MV-4-11 (cell line): ENCODE measurements around the gene CLDND2.
"Not testable (repeated sequence)": the region's sequence is repeated elsewhere in the genome, so short reads cannot be mapped to it uniquely, and the experiment has no call there.

Experiments
- DNase-seq: peaks from one replicate; lab custom pipeline; 2025; lab: John Stamatoyannopoulos, UW

The CLDND2 gene, protein sequence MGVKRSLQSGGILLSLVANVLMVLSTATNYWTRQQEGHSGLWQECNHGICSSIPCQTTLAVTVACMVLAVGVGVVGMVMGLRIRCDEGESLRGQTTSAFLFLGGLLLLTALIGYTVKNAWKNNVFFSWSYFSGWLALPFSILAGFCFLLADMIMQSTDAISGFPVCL

DNA sequence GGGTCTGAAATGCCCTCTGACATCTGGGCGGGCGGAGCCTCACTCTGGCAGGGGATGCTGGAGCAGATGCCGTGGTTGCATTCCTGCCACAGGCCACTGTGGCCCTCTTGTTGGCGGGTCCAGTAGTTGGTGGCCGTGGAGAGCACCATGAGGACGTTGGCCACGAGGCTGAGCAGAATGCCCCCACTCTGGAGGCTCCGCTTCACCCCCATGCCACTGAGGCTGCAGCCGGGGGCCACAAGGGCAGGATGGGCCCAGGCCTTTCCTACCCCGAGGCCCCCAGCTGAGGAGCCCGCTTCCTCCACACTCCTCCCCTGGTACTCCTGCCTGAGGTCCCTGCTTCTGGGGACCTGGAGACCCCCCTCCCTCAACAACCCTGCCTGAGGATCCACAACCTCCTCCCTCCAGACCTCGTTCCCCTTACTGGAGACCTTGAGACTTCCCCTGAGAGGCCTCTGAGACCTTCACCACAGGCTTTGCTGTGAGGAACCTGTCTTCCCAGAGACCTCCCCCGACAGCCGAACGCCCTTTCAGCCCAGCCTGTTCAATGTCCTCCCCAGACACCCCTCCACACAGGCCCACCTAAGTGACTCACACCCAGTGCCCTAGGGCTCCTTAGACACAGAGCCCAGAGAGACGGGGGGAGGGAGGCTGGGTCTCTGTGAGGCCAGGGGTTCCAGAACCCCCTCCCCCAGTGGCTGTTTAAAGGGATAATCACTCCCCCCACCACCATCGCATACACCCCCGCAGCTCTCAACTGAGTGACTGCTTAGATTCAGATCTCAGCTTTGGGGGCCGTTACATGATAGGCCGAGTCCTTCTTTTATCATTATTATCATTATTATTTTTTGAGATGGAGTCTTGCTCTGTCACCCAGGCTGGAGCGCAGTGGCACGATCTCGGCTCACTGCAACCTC, at the start of gene CLDND2:
TSS of gene CLDND2 (minus strand) at position 638 of the 917 bp plus-strand sequence. CDS start at position 212, 426 bp downstream.
- DNase-seq, result peak; percentile 27

DNA sequence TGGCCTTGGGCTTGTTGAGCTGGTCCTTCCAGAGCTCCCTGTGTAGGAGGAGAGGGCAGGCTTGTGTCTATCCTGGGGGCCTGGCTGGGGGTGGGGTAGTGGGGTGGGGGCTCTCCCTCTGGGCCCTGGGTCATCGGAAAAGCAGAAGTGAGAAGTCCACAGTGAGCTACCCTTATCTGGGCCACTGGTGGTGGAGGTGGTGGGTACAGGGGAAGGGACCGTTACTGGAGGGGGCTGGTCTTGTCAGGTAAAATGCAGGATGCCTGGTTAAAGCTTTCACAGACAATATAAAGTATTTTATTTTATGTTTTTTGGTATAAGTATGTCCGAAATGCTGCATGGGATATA, 49.0 kb upstream of the CLDND2 start:
- no peak for DNase-seq

DNA sequence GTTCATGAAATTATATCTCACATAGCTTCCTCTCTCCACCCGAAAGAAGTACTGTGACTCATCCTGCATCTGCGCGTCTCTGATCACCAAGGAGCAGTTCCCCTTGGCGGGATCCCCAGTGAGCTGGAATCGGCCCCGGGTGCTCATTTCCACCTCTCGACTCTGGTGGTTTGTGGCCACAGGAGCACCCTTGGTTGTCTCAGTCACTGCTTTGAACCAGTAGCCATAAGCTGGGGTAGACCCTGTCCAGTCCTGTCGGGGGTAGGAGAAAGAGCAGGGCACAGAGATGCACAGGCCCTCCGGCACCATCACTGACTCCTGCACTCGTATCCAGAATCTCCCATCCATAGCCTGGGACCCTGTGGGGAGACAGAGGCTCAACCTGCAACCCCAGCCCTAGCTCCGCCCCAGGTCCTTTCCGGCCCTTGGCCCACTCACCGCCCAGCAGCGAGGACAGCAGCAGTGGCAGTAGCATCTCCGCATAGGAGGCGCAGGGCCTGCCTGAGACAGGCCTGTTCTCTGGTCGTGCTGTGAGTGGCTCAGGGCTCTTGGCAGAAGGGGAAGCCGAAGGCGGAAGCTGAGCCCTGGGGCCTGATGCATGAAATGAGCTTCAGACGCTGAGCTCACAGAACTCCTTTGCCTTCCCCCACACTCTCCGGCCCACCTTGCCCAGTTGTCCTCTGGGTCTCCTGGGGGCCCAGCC, 48.5 kb upstream of the CLDND2 start, which contains the start of gene SIGLEC10:
TSS of gene SIGLEC10 (minus strand) at position 536 of the 703 bp plus-strand sequence. CDS start at position 475, 61 bp downstream.
- peak; percentile 94 for DNase-seq

DNA sequence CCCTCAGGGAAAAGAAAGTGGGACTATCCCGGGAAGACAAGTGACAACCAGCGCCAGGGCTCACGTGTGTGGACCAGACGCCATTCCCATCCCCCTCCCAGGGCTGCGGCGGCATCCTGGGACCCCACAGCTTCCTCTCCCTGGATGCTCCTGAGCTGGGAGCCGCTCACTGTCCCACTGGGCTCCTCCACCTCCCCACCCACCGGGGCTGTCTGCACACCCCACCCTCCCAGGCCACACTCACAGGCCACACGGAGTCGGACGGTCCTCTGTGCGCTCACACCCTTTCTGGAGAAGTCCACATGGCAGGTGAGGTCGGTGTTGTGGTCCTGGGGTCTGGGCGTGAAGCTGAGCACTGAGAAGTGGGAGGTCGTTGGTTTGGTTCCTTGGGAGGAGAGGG, 47.6 kb upstream of the CLDND2 start:
- not testable (repeated sequence) for DNase-seq

DNA sequence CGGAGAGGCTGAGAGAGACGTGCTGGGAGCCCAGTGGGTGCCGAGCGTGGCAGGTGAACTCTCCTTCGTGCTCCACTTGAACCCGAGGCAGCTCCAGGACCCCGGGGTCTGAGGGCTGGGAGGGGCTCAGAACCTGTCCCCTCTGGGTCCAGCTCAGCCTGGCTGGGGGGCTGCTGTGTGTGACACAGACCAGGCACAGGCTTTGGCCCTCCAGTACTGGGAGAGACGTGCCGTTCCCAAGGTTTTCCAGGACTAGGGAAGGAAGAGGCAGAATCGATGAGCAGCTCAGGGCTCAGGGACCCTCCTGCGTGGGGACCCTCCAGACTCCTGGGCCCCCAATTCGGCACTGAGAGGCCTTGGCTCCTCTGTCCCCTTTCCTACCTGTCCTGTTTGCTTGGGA, 46.4 kb upstream of the CLDND2 start:
- DNase-seq, result no peak

DNA sequence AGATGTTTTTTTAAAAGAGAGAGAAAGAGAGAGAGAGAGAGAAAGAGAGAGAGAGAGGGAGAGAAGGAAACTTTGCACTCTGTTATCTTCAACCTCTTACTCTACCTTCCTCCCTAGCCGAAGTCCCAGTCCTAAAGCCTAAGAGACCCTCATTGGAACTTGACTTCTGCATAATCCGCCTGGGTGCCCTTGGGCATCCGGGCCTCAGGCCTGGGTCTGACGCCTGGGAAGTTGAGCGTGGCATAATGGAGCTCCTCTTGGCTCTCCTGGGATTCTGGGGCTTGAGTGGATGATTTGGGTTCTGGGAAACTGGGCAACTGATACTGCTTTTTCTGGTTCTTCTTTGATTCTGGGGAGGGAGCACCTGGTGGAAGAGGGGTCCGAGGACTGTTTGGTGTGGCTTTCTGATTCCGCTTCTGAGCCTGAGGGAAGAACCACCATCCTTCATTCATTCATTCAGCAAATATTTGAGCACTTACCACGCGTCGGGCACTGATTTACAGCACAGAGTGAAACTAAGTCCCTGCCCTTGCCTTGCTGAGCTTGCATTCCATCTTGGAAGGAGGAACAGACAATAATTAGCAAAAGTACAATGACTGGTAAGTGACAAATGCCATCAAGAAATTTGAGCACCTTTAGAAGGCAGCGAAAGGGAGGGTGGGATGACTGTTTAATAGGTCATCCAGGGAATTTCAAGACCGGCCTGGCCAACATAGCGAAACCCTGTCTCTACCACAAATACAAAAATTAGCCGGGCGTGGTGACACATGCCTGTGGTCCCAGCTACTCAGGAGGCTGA, 42.3 kb upstream of the CLDND2 start:
- no peak for DNase-seq

DNA sequence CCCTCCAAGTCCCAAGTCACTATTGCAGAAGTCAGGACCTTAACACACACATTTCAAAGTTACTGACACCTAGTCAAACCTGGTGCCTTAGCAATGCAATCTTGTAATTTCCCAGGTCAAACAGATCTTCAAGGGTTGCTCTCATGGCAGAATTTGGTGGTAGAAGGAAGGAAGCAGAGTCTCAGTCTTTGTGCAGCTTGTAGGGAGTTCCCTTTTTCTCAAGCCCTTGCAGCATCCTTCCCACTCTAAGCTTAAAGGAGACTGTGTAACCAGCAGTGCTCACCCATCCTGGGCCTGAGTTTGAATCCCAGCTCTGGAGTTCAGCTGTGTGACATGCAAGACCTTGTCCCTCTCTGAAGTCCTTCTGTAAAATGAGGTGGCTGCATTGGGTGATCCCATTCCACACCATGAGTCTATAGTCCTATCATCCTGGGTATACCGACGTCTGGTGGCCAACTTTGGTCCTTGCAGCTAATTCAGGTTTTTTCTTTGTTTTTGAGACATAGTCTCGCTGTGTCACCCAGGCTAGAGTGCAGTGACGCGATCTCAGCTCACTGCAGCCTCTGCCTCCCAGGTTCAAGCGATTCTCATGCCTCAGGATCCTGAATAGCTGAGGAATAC, 38.8 kb upstream of the CLDND2 start:
- peak; percentile 91 for DNase-seq

DNA sequence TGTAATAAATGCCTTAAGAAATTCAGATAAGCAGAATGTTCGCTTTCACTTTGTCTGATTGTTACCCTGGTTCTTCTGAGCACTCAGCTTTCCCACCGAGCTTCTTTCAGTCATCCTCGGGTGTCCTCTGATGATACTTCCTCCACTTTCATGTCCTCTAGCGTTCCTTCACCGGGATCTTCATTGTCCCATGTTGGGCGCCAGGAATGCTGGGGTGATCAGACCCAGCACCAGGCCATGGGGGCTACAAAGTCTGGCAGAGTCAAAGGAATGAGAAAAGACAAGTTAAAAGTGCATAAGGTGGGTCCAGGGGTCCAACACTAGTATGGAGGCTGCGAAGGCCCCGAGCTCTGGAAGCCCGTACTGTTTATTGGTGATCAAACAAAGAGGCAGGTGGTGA, 33.3 kb upstream of the CLDND2 start:
- DNase-seq, result no peak

DNA sequence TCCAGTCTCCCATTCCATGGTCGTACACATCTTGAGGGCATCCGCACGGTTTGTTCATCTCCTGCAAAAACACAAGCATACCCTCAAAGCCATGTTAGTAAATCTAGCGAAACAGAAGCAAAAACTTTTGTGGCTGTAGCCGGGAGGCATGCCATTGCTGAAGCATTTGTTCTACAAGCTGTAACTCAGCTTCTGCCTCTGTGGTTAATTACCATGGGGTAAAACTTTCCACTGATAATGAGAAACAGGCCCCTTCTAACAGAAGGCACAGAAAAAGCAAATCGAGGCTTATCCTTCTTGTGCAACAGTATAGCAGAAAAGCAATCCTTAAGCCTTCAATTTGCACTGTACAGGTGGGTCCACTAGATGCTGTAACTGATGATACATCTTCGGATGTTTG, 31.1 kb upstream of the CLDND2 start:
- not testable (repeated sequence) for DNase-seq

DNA sequence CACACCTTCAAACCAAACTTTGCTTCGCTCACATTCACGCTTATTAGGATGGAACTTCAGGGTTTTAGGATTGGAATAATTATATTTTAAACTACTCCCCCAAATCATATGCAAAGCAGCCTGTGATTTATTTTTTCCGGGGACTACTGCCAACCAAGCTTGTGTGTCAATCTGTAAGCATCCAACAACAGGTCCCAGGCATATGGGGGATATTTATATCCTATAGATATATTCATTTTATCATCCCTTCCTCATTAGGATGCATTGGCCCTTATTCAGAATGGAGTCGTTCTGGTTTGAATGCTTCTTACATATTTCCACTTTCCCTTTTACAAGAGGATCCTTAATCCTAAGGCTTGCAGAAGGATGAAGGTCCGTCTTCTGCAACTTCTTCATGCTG, 30.4 kb upstream of the CLDND2 start:
- DNase-seq, result no peak

DNA sequence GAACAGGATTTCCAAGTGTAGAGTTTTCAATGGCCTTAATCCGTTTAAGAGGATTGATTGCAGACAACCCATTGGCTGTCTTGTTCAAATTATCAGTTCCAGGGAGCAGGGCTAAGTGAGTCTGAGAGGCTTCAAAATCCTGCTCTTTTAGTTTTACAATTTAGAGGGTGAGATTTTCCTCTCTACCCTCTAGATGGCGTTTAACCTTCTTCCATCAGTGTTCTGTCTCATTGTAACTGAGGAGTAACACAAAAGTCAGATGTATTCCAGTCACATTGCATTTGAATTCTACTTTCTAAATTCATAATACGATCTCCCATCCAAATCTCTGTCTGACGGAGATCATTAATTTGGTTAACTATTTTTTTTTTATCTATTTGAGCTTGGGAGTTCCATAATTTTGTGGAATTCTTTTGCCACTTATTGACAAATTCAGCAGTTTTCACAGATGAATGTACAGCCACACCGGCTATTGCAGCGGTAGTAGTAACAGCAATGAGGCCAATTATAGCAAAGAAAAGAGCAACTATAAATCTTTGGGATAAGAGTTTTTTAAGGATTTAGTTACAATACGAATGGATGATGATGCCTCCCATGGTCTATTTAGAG, 29.4 kb upstream of the CLDND2 start:
- peak; percentile 70 for DNase-seq

DNA sequence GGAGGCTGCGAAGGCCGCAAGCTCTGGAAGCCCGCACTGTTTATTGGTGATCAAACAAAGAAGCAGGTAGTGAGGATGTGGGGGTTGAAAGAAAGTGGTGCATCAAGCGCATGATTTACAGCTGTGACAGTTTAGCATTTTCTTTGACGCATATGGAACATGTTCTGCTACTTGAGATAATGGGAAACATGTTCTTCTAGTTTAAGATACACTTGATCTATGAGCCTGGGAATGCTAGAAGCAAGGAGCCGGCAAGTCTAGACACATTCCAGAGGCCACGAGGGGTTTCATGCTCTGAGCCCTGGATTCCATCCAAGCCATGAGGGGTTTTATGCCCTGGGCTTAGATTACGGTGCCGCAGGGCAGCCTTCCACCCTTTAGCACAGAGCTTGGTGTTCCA, 28.6 kb upstream of the CLDND2 start:
- not testable (repeated sequence) for DNase-seq

DNA sequence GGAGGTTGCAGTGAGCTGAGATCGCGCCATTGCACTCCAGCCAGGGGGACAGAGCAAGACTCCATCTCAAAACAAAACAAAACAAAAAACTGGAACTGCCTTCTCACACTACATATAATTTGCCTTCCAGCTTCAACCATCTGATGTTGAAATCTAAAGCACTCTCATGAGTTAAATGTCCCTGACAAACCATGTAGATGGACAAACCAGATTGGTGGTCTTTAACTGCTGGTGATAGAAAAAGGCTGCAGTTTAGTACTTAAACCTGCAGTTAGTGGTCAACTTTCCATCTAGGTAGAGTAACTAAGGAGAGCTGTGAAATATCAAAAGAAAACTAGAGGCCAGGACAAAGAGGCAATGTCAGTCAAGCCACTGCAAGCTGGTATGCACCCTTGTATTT, 27.4 kb upstream of the CLDND2 start:
- no peak for DNase-seq

DNA sequence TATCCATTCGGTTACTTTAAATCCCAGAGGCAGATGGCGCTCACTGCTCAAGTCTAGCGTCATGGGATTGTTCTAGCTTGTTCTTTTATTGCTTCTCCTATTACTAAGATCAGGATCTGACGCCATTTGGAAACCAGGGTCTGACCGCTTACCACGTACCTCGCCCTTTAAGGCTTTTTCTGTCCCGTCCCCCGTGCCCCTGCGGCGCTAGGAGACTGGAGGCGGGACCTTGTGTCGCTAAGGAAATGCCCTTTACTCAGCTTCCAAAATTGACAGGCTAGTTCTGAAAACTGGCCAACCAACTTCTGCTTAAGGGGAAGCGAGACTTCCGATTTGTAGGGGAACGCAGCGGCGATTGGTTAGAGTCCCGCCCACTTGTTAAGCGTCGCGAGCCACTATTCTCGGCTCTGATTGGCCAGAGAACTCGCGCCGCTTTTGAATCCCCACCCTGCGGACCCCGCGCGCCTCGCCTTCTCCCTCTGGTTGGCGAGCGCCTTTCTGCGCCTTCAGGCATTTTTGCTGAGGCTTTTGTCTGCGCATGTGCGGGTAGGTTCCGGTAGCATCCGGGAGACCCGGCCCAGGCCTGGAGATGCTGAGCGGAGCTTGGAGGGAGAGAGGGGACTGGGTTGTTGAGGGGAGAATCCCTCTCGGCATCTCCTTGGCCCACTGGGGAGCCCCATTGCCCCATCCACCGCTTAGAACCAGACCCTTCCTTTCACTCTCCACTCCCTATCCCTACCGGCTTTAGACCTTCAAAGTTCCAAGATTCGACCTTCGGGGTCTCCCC, 25.4 kb upstream of the CLDND2 start:
- DNase-seq, result peak; percentile 100

DNA sequence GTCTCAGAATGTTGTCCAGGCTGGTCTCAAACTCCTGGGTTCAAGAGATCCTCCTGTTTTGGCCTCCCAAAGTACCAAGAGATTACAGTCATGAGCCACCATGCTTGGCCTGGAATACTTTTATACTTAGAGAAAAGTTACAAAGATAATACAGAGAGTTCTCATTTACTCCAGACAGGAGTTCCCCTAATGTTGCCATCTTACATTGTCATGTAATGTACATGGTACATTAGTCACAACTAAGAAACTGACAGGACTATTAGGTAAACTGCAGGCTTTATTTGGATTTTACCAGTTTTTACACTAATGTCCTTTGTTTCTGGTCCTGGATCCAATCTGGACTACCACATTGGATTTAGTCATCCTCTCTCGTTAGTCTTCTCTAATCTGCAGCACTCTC, 23.9 kb upstream of the CLDND2 start:
- no peak for DNase-seq

DNA sequence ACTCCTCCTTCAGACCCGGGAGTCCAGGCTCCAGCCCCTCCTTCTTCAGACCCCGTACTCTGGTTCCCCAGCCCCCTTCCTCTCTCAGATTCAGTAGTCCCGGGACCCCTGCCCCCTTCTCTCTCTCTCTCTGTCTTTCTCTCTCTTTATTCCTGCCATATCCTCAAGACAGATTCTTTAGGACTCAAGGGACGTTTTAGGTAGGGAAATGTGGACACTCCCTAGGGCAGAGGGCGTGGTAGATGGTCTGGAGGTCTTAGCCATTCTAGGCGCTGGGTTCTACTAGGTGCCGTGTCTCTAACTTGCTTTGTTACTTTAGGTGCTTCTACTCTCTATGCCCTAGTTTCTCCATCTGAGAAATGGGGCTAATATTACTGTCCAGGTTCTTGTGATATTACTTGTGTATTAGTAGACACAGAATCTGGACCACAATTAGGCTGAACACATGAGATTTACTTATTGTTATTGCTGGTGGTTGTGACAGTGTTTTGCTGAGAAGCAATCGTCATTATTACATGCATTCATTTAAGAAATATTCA, 22.3 kb upstream of the CLDND2 start:
- no peak for DNase-seq

DNA sequence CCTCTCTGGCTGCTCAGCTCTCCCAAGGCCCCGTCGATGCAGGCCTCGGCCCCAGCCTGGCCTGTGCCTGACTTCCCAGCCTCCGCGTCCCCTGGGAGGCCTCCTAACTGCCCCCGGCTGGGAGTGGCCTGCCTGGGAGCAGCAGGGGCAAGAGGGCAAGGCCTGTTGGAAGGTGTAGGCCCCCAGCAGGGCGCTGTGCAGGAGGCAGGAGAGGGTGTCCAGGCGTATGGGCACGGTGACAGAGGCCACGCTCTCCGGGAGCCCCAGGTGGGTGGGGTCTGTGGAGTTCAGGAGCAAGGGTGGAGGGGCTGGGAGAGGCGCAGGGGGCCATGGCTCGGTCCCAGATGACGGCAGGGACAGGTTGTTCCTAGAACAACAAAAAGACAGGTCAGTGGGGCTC, 20.3 kb upstream of the CLDND2 start:
- DNase-seq, result no peak

DNA sequence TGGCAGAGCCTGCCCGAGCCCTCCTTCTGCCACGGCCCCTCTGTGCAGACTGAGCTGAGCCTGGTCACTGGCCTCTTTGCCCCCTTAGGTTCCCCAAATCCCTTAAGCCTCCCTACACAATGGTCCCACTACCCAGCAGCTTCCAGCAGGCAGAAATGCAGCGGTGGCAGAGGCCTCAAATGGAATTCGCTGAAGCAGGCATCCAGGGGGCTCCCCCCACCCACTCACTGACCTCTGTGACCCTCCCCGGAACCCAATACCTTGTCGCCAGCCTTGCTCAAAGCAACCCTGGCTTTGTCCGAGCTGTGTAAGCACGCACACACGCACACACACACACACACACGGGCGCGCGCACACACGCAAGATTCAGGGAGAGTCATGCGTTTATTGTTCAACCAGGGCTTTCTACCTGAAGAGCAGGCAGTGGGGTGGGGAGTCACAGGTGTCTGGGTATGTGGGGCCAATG, 19.2 kb upstream of the CLDND2 start, which contains the start of gene LIM2:
TSS of gene LIM2 (minus strand) at position 51 of the 466 bp plus-strand sequence. CDS start 531 bp downstream, outside the sequence.
- DNase-seq, result no peak

DNA sequence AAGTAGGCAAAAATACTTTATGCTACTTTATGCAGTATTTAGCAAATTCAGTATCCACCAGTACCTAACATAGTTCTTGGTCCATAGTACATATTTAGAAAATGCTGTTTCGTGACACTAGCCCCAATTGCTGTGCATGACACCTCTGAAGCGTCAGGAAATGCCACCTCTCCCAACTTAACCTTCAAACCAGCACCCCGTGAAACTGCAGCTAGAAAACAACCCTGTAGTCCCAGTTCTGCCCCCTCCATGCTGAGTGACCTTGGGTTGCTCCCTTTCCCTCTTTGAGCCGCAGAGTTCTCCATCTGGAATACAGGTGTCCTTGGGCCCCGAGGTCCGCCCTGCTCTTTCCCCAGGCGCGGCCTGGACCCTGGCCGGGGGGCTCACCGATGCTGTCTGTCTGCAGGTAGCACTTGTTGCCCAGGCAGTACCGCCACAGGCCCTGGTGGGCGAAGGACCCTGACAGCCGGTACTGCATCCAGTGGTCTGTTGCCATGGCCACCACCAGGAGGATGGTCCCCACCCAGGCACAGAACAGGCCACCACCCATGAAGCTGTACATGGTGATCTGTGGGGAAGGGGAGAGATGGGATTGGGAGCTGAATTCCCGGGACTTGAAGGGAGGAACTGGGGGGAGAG, 18.2 kb upstream of the CLDND2 start:
- DNase-seq, result no peak
